ENCODE results near the gene ANO10.
A peak's percentile ranks its signal among the peaks of the same experiment; 100 is the strongest.
"Not testable (repeated sequence)": the region's sequence is repeated elsewhere in the genome, so short reads cannot be mapped to it uniquely, and the experiment has no call there.

Gene ANO10

DNA sequence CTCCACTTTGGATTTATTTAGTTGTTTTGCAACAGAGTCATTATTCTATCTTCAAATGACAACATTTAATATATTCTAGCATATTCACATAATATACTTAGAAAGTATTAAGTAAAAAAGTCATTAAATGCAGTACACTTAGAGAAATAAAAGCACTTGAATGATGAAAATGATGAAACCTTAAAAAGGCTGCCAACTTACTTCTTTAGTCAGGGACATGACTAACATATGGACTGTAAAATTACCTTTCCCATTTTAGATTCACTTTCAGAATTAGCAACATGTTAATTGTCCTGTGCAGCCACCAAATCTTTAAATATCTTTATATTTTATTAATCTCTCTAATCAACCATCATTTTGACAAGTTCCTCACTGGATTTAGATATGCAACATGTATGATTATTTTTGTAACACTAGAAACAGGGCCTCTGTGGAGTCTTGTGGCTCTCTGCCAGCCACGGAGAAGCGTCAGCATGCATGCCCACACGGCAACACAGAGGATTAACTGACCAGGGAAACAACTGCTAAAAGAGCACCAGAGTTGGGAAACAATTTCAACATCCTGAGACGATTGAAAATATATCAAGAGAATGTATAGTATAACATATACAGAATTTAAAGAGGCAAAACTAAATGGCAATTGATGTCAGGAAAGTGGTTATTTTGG is 95.7 kb downstream of the ANO10 start:
- DNase-seq (ENCODE audit: extremely low spot score, insufficient read length, low read depth) = no peak
- no peak for FAIRE-seq

DNA sequence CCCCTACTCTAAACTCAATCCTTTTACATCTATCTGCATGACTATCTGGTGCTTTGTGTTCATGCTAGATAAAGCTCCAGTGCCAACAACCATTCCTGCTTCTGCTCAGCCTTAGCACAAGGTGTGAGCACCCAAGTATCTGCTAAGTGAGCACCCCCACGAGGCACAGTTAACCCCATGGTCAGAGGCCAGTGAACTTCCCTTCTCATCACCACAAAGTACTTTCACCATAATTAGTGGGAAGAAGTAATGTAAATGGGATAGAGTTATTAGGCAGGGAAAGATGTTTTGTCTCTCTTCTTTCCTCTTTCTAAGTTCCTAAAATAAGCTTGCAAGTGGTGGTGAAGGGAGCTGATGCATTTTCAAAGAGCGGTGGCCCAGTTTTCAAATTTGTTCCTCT is 96.4 kb downstream of the ANO10 start:
- FAIRE-seq (no peak), DNase-seq (ENCODE audit: extremely low spot score, insufficient read length, low read depth) (no peak)

DNA sequence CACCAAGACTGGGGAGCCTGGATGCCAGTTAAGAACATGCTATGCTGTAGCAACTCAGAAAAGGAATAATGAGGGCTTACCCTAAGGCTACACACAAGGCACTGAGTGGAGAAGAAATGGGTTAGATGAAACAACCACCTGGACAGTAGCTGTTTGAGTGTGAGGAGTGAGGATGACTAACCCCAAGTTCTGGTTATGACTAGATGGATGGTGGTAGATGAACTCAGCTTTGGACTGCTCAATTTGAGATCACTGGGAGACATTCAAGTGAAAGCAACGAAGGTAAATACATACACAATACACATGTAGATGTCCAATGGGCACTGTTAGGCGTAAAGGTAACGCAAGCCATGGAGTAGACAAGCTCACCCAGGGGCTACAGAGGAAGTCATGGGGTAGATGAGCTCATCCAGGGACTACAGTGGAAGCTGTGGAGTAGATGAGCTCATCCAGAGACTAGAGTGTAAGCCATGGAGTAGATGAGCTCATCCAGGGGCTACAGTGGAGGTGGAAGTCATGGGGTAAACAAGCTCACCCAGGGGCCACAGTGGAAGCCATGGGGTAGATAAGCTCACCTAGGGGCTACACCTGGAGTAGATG is 98.3 kb downstream of the ANO10 start:
- FAIRE-seq = peak; percentile 54

DNA sequence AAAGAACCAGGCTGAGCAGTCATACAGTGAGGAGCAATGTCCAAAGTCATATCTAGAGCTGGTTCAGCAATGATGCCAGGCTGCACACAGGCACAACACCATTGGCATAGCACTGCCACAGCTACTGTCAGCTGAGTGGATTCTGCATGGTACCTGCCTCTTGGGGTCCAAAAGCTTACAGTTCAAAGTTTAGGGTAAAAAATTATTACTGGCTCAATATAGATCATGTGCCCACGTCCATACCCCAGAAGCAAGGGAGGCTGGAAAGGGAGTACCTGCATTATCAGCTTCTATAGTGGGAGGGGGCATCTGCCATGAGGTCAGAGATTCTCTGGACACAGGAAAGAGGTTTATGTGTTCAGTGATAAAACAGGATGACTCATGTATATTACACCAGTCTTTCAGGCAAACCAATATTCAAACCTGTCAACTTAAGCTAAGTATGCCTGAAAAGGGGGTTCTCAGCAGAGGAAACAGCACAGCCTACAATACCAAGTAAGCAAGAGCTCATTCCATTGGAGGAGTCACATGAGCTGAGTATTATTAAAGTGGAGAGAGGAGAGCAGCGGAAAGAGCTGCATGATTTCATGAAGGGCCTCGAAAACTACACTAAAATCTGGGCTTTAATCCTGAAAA is 99.0 kb downstream of the ANO10 start:
- no peak for DNase-seq (ENCODE audit: extremely low spot score, insufficient read length, low read depth)
- FAIRE-seq = no peak

More for the DNA sequence above, 98.3 kb downstream of the ANO10 start:
- DNase-seq (ENCODE audit: extremely low spot score, insufficient read length, low read depth) = peak; percentile 20

DNA sequence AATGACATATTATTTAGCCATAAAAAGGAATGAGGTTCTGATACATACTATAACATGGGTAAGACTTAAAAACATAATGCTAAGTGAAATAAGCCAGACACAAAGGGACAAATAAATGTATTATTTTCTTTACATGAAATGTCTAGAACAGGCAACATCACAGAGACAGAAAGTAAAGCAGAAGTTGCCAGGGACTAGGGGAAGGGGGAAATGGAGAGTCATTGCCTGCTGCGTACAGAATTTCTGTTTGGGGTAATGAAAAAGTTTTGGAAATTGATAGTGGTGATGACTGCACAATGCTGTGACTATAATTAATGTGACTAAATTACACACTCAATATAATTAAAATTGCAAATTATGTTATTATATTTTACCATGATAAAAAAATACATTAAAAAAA is 99.9 kb downstream of the ANO10 start:
- DNase-seq (ENCODE audit: extremely low spot score, insufficient read length, low read depth) (no peak), FAIRE-seq (no peak)

DNA sequence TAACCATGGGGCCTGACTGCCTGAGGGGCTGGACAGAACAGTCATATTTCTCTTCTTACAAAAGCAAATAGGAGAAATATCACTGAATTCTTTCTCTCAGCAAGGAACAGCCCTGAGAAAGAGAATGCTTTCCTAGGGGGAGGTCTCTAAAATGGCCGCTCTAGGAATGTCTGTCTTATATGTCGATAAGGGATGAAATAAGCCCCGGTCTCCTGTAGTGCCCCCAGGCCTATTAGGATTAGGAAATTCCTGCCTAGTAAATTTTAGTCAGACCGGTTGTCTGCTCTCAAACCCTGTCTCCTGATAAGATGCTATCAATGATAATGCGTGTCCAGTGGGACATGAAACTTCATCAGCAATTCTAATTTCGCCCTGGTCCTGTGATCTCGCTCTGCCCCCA is 103.3 kb downstream of the ANO10 start:
- DNase-seq (ENCODE audit: extremely low spot score, insufficient read length, low read depth); FAIRE-seq: not testable (repeated sequence)

DNA sequence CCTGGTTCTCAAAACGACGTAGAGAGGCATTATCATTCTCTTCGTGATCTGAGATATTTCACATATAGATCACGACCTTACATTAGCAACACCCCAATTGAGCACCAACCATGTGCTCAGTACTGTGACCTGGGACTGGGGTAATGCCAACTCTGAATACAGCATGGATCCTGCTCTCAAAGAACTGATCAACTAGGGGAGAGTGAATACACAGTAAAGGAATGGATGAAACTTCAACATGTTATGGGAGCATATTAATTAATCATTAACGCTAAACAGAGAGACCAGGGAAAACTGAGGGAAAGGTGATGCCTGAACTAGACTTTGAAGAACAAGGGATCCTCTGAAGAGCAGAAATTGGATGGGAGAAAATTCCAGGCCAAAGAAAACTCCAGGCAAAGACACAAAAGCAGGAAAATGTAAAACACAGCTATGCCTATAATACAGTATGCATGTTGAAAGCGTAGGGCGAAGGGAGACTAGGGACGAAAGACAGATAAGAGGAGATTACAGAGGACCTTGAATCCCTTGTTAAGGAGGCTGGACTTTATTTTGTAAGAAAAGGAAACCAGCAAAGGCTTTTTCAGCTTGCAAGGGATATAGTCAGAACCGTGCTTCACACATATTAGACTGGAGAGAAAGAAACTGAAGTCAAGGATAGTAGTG is 105.7 kb downstream of the ANO10 start:
- no peak for FAIRE-seq

DNA sequence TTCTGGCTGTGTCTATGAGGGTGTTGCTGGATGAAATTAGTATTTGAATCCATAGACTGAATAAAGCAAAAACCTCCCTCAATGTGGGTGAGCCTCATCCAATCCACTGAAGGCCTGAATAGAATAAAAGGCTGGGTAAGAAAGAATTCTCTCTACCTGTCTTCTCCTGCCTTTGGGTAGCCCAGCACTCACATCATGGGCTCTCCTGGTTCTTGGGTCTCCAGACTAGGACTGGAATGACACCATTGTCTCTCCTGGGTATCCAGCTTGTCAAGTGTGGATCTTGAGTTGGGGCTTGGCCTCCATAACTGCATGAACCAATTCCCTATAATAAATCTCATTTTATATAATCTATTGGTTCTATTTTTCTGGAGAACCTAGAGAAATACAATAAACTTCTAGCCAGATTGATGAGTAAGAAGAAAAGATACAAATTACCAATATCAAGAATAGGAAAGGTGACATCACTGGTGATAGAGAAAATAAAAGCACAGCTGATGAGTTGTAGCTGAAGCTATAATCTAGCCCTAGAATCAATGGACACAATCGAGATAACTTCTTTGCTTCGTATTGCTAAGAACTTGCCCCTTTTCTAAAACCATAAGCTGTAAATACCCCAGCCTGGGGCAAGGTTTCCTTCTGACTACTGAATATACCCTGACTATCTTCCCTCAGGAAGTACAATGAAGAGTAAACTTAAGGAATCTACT is 106.4 kb downstream of the ANO10 start:
- no peak for FAIRE-seq
- DNase-seq (ENCODE audit: extremely low spot score, insufficient read length, low read depth) = no peak

More for the DNA sequence above, 105.7 kb downstream of the ANO10 start:
- no peak for DNase-seq (ENCODE audit: extremely low spot score, insufficient read length, low read depth)

DNA sequence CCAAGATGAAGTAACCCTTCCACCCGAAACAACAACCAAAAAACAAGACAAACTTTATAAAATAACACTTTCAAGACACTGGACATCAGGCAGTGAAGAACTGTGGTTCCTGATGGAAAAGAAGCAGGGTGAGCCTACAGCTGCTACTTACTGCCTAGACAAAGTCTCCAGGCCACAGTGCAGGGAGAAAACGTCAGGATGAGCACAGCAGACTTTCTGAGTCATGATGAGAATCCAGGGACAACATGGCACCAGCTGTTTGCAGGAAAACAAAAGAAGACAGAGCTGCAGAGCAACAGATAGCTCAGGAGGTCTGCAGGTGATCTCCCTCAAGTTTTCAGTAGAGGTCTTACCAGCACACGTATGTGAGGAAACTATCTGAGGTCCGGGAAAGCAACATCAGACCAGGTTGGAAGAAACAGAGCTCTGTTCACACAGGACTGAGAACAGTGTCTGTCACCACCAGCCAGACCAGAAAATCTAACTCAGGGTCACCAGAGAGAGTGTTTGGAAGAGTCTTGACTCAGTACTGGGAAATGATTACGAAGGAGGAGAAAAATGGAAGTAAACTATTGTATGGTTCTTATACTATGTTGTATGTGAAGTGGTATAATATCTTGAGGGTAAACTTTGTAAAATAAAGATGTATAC is 108.9 kb downstream of the ANO10 start:
- no peak for FAIRE-seq
- DNase-seq (ENCODE audit: extremely low spot score, insufficient read length, low read depth) = no peak

DNA sequence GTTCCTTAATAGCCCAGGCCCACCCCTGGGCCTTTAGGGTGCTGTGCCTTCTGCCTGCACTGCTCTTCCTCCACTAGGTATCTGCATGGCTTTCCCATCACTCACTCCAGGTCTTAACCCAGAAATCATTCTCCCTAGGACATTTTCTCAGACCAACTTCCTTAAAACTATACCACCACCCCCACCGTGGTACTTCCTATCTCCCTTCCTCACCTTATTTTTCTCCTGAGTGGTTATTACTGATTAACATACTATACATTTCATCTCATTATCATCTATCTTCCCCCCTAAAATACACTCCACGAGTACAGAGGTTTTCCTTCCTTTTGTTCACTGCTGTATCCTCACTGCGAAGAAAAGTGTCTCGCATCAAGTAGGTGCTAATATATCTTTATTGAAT is 115.2 kb downstream of the ANO10 start:
- no peak for FAIRE-seq

DNA sequence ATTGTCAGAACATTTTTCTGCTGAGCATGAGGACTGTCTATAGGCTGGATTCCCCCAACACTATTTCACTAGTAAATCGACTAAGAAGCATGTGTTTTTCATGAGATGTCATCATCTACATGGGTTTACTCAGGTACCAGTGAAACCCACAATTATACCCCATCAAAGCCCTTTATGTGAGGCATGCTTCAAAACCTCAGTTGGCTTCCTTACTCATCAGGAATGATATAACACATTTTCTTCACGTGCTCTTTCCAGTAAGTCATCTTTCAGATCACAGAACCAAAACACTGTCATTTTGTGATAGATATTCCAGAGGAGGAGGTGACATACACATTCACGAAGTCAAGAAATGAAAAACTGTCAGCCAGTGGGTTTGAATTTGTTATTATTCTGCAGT is 116.5 kb downstream of the ANO10 start:
- no peak for FAIRE-seq

More for the DNA sequence above, 115.2 kb downstream of the ANO10 start:
- no peak for DNase-seq (ENCODE audit: extremely low spot score, insufficient read length, low read depth)

DNA sequence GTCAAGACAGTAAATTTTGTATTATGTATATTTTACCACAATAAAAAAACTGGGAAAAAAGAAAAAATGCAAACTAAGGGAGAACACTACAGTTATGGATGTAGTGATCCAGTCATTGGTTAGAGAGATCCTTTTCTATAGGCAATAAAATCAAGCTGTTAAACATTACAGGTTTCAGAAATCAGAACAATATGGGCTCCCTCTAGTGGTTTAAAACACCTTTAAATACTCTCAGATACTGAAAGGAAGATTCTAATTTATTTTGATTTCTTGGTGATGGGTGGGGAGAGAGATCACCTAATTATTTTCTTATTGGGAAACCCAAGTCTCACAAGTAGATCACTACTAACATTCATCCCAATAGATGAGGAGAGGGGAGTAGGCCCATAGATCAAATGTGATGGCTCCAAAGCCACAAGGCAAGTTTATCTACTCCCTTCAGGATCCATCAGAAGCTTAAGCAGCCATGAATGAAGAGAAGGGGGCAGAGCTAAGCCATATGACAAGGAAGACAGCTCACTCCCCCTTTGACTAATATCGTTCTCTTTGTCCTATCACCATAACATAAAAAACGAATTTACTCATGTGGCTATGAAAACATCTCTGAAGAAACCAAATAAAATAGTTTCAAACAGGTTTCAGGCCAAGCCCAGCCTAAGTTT is 118.6 kb downstream of the ANO10 start:
- no peak for DNase-seq (ENCODE audit: extremely low spot score, insufficient read length, low read depth)
- FAIRE-seq = peak; percentile 12

More for the DNA sequence above, 116.5 kb downstream of the ANO10 start:
- DNase-seq (ENCODE audit: extremely low spot score, insufficient read length, low read depth) = no peak

DNA sequence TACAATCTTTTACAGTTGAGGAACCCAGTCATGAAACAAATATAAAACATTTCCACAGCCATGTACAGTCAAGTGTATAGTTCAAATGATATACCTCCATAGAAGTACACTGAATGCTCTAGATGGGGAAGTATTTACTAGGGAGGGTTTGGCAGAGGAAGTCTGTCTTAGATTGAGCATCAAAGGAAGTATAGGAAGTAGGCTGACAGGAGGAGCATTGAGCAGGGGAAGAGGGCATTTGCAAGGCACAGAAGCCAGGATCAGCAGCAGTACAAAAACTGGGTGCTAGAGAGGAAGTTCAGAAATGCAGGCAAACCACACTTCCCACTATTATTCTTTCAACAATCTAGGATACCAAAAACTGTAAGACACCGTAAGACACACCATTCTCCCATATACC is 122.6 kb downstream of the ANO10 start:
- FAIRE-seq (no peak), DNase-seq (ENCODE audit: extremely low spot score, insufficient read length, low read depth) (no peak)

DNA sequence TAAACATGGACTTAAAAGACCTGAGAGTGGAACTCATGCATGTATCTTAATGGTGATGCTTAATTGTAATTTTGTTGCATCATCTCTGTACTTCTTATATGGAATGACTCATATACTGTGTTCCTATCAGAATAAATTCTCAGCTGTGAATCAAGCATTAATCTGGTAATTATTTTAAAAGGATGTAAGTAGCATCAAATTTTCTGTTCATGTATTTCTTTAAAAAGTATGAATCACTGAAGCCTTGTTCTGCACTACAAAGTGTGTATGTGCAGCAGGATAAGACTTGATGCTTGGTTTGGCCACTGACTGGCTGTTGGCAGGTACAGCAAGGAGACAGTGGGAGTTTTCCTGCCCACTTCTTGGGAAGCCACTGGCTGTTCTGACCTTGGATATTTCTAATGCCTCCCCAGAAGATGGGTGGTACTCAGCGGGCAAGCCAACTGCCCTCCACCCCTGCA is 123.9 kb downstream of the ANO10 start:
- no peak for DNase-seq (ENCODE audit: extremely low spot score, insufficient read length, low read depth)

DNA sequence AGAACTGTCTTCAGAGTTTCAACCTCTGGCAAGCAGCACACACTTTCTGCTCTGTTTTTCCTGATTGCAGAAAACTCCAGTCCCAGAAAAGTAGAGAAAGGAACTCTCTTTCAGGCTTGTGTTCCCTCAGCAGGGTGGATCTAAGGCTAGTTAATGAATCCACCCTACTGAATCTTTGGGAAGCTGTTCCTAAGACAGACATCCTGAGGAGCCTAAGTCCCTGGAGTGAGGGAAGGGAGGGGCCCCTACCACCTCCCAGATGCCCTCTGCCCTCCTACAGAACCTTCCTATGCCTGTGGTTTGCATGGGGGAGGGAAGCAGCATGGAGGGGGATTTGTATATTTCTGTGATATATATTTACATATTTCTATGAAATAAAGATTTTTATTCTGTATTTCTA is 124.4 kb downstream of the ANO10 start:
- FAIRE-seq (no peak), DNase-seq (ENCODE audit: extremely low spot score, insufficient read length, low read depth) (no peak)

More for the DNA sequence above, 123.9 kb downstream of the ANO10 start:
- FAIRE-seq = no peak

DNA sequence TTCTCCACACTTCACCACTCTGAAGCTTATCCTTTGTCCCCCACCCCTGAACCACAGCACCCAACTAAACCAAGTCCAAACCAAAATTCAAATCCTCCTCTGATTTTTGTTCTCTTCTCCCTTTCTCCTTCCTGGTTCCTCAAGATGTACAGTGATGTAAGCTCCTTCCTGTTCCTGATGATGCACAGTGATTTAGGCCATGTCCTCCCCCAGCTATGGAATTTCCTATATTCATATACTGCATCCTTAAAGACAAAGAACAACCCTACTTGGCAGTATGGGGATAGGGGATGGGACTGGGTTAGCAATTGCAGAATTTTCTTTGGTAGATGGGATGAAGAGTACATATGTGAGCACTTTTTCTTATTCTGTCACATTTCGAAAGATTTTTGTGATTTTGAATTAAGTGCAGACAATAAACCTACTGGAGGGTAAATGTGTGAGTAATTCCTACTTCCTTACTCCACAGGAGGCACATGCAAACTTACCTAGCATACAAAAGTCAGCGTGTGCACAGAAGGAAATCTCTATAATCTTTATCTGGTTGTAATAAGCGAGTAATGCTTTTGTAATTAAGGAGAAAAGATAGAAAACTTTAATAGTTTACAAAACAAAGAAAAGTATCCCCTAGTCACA is 125.0 kb downstream of the ANO10 start:
- DNase-seq (ENCODE audit: extremely low spot score, insufficient read length, low read depth) (no peak), FAIRE-seq (no peak)

DNA sequence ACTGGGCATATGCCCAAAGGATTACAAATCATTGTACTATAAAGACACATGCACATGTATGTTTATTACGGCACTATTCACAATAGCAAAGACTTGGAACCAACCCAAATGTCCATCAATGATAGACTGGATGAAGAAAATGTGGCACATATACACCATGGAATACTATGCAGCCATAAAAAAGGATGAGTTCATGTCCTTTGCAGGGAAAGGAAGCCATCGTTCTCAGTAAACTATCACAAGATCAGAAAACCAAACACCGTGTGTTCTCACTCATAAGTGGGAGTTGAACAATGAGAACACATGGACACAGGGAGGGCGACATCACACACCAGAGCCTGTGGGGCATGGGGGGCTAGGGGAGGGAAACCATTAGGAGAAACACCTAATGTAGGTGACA is 128.9 kb downstream of the ANO10 start:
- DNase-seq (ENCODE audit: extremely low spot score, insufficient read length, low read depth) = not testable (repeated sequence)

DNA sequence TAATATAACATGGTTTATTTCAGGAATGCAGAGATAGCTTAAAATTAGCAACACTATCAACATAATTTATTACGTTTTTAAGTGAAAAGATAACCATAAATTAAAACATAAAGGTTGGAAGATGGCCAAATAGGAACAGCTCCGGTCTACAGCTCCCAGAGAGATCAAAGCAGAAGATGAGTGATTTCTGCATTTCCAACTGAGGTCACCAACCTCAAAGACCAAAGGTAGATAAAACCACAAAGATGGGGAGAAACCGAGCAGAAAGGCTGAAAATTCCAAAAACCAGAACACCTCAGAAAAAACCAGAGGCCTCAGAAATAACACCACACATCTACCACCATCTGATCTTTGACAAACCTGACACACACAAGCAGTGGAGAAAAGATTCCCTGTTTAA is 130.0 kb downstream of the ANO10 start:
- FAIRE-seq; DNase-seq (ENCODE audit: extremely low spot score, insufficient read length, low read depth): not testable (repeated sequence)

More for the DNA sequence above, 128.9 kb downstream of the ANO10 start:
- FAIRE-seq = not testable (repeated sequence)
